ENCODE measurements around the gene SLC18B1. TPM values are rescaled to one million over a fixed set of nuclear protein-coding genes. Genes with fewer than 3 reads are reported as not detected.

SLC18B1 gene
- total RNA-seq, 2 experiments from 2014 or later = 6.0 to 6.3 TPM

- Mint-ChIP-seq H3K4me3 (peak overlapping the region; percentile 76), H3K4me1 (ENCODE audit: low read depth) (peaks cover 40% of the 10 kb centered on the region), H3K27me3 (ENCODE audit: low read depth) (no peaks in the 10 kb centered on the region), H3K27ac (peak overlapping the region; percentile 74), H3K9me3 (ENCODE audit: insufficient read depth) (no peaks in the 10 kb centered on the region), H3K36me3 (ENCODE audit: low read depth) (peaks cover 11% of the 10 kb centered on the region)
- ATAC-seq (peak; percentile 99), DNase-seq (peak; percentile 77)
- ChIA-PET CTCF (interaction anchor here (0.8 to 9.7 kb wide), 13 partner anchors 9 to 483 kb away, joined by 3 to 115 read pairs (median 4); partner anchors contain the start of gene SLC18B1), POLR2A (interaction anchor here (0.6 to 2.8 kb wide), 7 partner anchors 14 to 64 kb away, joined by 3 to 31 read pairs (median 4); partner anchors contain the start of genes RPS12 and SLC18B1)
Measured at GRCh38 chr6:132763269-132763668, 35.2 kb downstream of the SLC18B1 start.

- no peak overlapping the region for H3K27ac Mint-ChIP-seq
- H3K4me3 Mint-ChIP-seq = no peak overlapping the region
- peaks cover 35% of the 10 kb centered on the region for H3K4me1 Mint-ChIP-seq (ENCODE audit: low read depth)
- POLR2A ChIA-PET = no interaction called here
- peaks cover 15% of the 10 kb centered on the region for H3K36me3 Mint-ChIP-seq (ENCODE audit: low read depth)
- ATAC-seq (no peak), DNase-seq (no peak)
- no peaks in the 10 kb centered on the region for H3K27me3 Mint-ChIP-seq (ENCODE audit: low read depth)
- CTCF ChIA-PET = interaction anchor here (1.0 to 1.8 kb wide), 3 partner anchors 25 to 90 kb away, joined by 3 to 5 read pairs (median 4); partner anchors contain the start of gene SLC18B1
- H3K9me3 Mint-ChIP-seq (ENCODE audit: insufficient read depth) = no peaks in the 10 kb centered on the region
Measured at GRCh38 chr6:132760256-132760655, 38.2 kb downstream of the SLC18B1 start.

- Mint-ChIP-seq H3K4me3 (no peak overlapping the region), H3K4me1 (ENCODE audit: low read depth) (peaks cover 27% of the 10 kb centered on the region), H3K27me3 (ENCODE audit: low read depth) (no peaks in the 10 kb centered on the region), H3K36me3 (ENCODE audit: low read depth) (peaks cover 18% of the 10 kb centered on the region), H3K27ac (no peak overlapping the region), H3K9me3 (ENCODE audit: insufficient read depth) (no peaks in the 10 kb centered on the region)
- no peak for ATAC-seq
- ChIA-PET POLR2A (no interaction called here), CTCF (no interaction called here)
- no peak for DNase-seq
Measured at GRCh38 chr6:132758689-132759088, 39.7 kb downstream of the SLC18B1 start.

- peaks cover 51% of the 10 kb centered on the region for H3K36me3 Mint-ChIP-seq (ENCODE audit: low read depth)
- no peak overlapping the region for H3K4me3 Mint-ChIP-seq
- ChIA-PET POLR2A (no interaction called here), CTCF (interaction anchor here (0.7 to 1.8 kb wide), 2 partner anchors 10 to 16 kb away, joined by 3 to 4 read pairs; no protein-coding TSS in a partner anchor)
- ATAC-seq (no peak), DNase-seq (no peak)
- H3K4me1 Mint-ChIP-seq (ENCODE audit: low read depth) = peaks cover 30% of the 10 kb centered on the region
- no peak overlapping the region for H3K27ac Mint-ChIP-seq
- H3K27me3 Mint-ChIP-seq (ENCODE audit: low read depth) = no peaks in the 10 kb centered on the region
- H3K9me3 Mint-ChIP-seq (ENCODE audit: insufficient read depth) = no peaks in the 10 kb centered on the region
Measured at GRCh38 chr6:132752255-132752654, 46.2 kb downstream of the SLC18B1 start.

- H3K4me3 Mint-ChIP-seq = no peak overlapping the region
- H3K4me1 Mint-ChIP-seq (ENCODE audit: low read depth) = peaks cover 30% of the 10 kb centered on the region
- DNase-seq (no peak), ATAC-seq (no peak)
- no peak overlapping the region for H3K27ac Mint-ChIP-seq
- H3K36me3 Mint-ChIP-seq (ENCODE audit: low read depth) = peaks cover 55% of the 10 kb centered on the region
- POLR2A ChIA-PET = no interaction called here
- H3K27me3 Mint-ChIP-seq (ENCODE audit: low read depth) = no peaks in the 10 kb centered on the region
- H3K9me3 Mint-ChIP-seq (ENCODE audit: insufficient read depth) = no peaks in the 10 kb centered on the region
- CTCF ChIA-PET = interaction anchor here (0.7 to 1.8 kb wide), 2 partner anchors 11 to 16 kb away, joined by 3 to 4 read pairs; no protein-coding TSS in a partner anchor
Measured at GRCh38 chr6:132751828-132752227, 46.6 kb downstream of the SLC18B1 start.

- DNase-seq (no peak), ATAC-seq (no peak)
- Mint-ChIP-seq H3K4me1 (ENCODE audit: low read depth) (peaks cover 30% of the 10 kb centered on the region), H3K9me3 (ENCODE audit: insufficient read depth) (no peaks in the 10 kb centered on the region), H3K27ac (peak overlapping the region; percentile 61), H3K36me3 (ENCODE audit: low read depth) (peaks cover 59% of the 10 kb centered on the region), H3K4me3 (no peak overlapping the region), H3K27me3 (ENCODE audit: low read depth) (no peaks in the 10 kb centered on the region)
- POLR2A ChIA-PET = interaction anchor here (0.6 kb wide), 1 partner anchor 10 kb away, joined by 5 read pairs; no protein-coding TSS in a partner anchor
- CTCF ChIA-PET = no interaction called here
Measured at GRCh38 chr6:132751306-132751705, 47.1 kb downstream of the SLC18B1 start.

GRCh38 chr6:132750455-132751248 is 47.8 kb downstream of the SLC18B1 start:
- H3K4me3 Mint-ChIP-seq = no peak overlapping the region
- no peaks in the 10 kb centered on the region for H3K9me3 Mint-ChIP-seq (ENCODE audit: insufficient read depth)
- peaks cover 30% of the 10 kb centered on the region for H3K4me1 Mint-ChIP-seq (ENCODE audit: low read depth)
- peaks cover 64% of the 10 kb centered on the region for H3K36me3 Mint-ChIP-seq (ENCODE audit: low read depth)
- DNase-seq (no peak), ATAC-seq (no peak)
- ChIA-PET CTCF (interaction anchor here (2.6 kb wide), 1 partner anchor 14 kb away, joined by 13 read pairs; no protein-coding TSS in a partner anchor), POLR2A (interaction anchor here (0.5 to 0.6 kb wide), 2 partner anchors 11 to 29 kb away, joined by 3 to 5 read pairs; no protein-coding TSS in a partner anchor)
- H3K27me3 Mint-ChIP-seq (ENCODE audit: low read depth) = no peaks in the 10 kb centered on the region
- peak overlapping the region; percentile 61 for H3K27ac Mint-ChIP-seq

GRCh38 chr6:132749111-132749510 is 49.3 kb downstream of the SLC18B1 start:
- Mint-ChIP-seq H3K9me3 (ENCODE audit: insufficient read depth) (no peaks in the 10 kb centered on the region), H3K27me3 (ENCODE audit: low read depth) (no peaks in the 10 kb centered on the region), H3K4me3 (no peak overlapping the region), H3K36me3 (ENCODE audit: low read depth) (peaks cover 72% of the 10 kb centered on the region), H3K4me1 (ENCODE audit: low read depth) (peaks cover 30% of the 10 kb centered on the region), H3K27ac (peak overlapping the region; percentile 62)
- POLR2A ChIA-PET = interaction anchor here (1.0 kb wide), 1 partner anchor 15 kb away, joined by 4 read pairs; no protein-coding TSS in a partner anchor
- CTCF ChIA-PET = interaction anchor here (1.1 to 2.6 kb wide), 4 partner anchors 16 to 79 kb away, joined by 3 to 13 read pairs (median 4); no protein-coding TSS in a partner anchor
- ATAC-seq (no peak), DNase-seq (no peak)

GRCh38 chr6:132748446-132748845 is 50.0 kb downstream of the SLC18B1 start:
- H3K27ac Mint-ChIP-seq = peak overlapping the region; percentile 22
- DNase-seq = no peak
- H3K4me3 Mint-ChIP-seq = no peak overlapping the region
- ChIA-PET POLR2A (interaction anchor here (1.0 kb wide), 1 partner anchor 15 kb away, joined by 4 read pairs; no protein-coding TSS in a partner anchor), CTCF (interaction anchor here (1.1 to 2.6 kb wide), 4 partner anchors 17 to 79 kb away, joined by 3 to 13 read pairs (median 4); no protein-coding TSS in a partner anchor)
- no peaks in the 10 kb centered on the region for H3K9me3 Mint-ChIP-seq (ENCODE audit: insufficient read depth)
- H3K36me3 Mint-ChIP-seq (ENCODE audit: low read depth) = peaks cover 75% of the 10 kb centered on the region
- H3K4me1 Mint-ChIP-seq (ENCODE audit: low read depth) = peaks cover 30% of the 10 kb centered on the region
- no peaks in the 10 kb centered on the region for H3K27me3 Mint-ChIP-seq (ENCODE audit: low read depth)
- ATAC-seq = no peak

- DNase-seq = no peak
- ATAC-seq = no peak
- Mint-ChIP-seq H3K4me3 (no peak overlapping the region), H3K4me1 (ENCODE audit: low read depth) (peaks cover 22% of the 10 kb centered on the region), H3K9me3 (ENCODE audit: insufficient read depth) (no peaks in the 10 kb centered on the region), H3K27ac (no peak overlapping the region), H3K27me3 (ENCODE audit: low read depth) (no peaks in the 10 kb centered on the region), H3K36me3 (ENCODE audit: low read depth) (peaks cover 68% of the 10 kb centered on the region)
- POLR2A ChIA-PET = no interaction called here
- CTCF ChIA-PET = no interaction called here
Measured at GRCh38 chr6:132746048-132746447, 52.4 kb downstream of the SLC18B1 start.

GRCh38 chr6:132742495-132742894 is 55.9 kb downstream of the SLC18B1 start:
- DNase-seq (no peak), ATAC-seq (no peak)
- H3K36me3 Mint-ChIP-seq (ENCODE audit: low read depth) = peaks cover 43% of the 10 kb centered on the region
- H3K4me1 Mint-ChIP-seq (ENCODE audit: low read depth) = no peaks in the 10 kb centered on the region
- H3K27me3 Mint-ChIP-seq (ENCODE audit: low read depth) = no peaks in the 10 kb centered on the region
- H3K27ac Mint-ChIP-seq = no peak overlapping the region
- CTCF ChIA-PET = interaction anchor here (0.7 kb wide), 1 partner anchor 14 kb away, joined by 3 read pairs; no protein-coding TSS in a partner anchor
- peaks cover 8% of the 10 kb centered on the region for H3K9me3 Mint-ChIP-seq (ENCODE audit: insufficient read depth)
- POLR2A ChIA-PET = no interaction called here
- H3K4me3 Mint-ChIP-seq = no peak overlapping the region

GRCh38 chr6:132741281-132741680 is 57.2 kb downstream of the SLC18B1 start:
- Mint-ChIP-seq H3K4me1 (ENCODE audit: low read depth) (peaks cover 9% of the 10 kb centered on the region), H3K27ac (no peak overlapping the region), H3K4me3 (no peak overlapping the region), H3K27me3 (ENCODE audit: low read depth) (no peaks in the 10 kb centered on the region), H3K36me3 (ENCODE audit: low read depth) (peaks cover 35% of the 10 kb centered on the region), H3K9me3 (ENCODE audit: insufficient read depth) (peaks cover 8% of the 10 kb centered on the region)
- ChIA-PET POLR2A (no interaction called here), CTCF (interaction anchor here (1.0 kb wide), 1 partner anchor 48 kb away, joined by 3 read pairs; no protein-coding TSS in a partner anchor)
- no peak for DNase-seq
- ATAC-seq = no peak

Data from activated CD8-positive, alpha-beta T cell treated with anti-CD3 and anti-CD28 coated beads, Interleukin-2, amount 10 ng/mL, durations not matched to agents 7 days and 5 days (primary cell).